Immature natural killer cell (primary cell): ENCODE data around the gene USP12. TPM values are rescaled to one million over a fixed set of nuclear protein-coding genes. Genes with fewer than 3 reads are reported as not detected.
A peak's percentile ranks its signal among the peaks of the same experiment; 100 is the strongest.
"Not testable (repeated sequence)": the region's sequence is repeated elsewhere in the genome, so short reads cannot be mapped to it uniquely, and the experiment has no call there.

ENCODE experiments used
- DNase-seq, 3 donors: peaks; one replicate each; pipeline ENCODE4 v3.0.0; 2022; ENCODE audit warnings: mixed read lengths in 1 of 3
- H3K27ac Mint-ChIP-seq, 6 donors: one replicate each; pipeline ENCODE4 v1.8.0; 2020; ENCODE audit warnings: mixed read lengths in 6 of 6, mild to moderate bottlenecking in 5 of 6, inconsistent platforms in 4 of 6, moderate library complexity in 3 of 6
- H3K27me3 Mint-ChIP-seq, 3 donors: one replicate each; pipeline ENCODE4 v1.8.0; 2020 to 2021; ENCODE audit warnings: low read depth in 3 of 3, mild to moderate bottlenecking in 3 of 3, mixed read lengths in 3 of 3, moderate library complexity in 3 of 3, inconsistent platforms in 1 of 3
- H3K36me3 Mint-ChIP-seq, 3 donors: one replicate each; pipeline ENCODE4 v1.8.0; 2020; ENCODE audit warnings: mixed read lengths in 3 of 3, inconsistent platforms in 2 of 3, mild to moderate bottlenecking in 2 of 3
- H3K4me1 Mint-ChIP-seq, 2 donors: one replicate each; pipeline ENCODE4 v1.8.0; 2020; ENCODE audit warnings: inconsistent platforms in 2 of 2, mild to moderate bottlenecking in 2 of 2, mixed read lengths in 2 of 2, moderate library complexity in 1 of 2
- H3K4me3 Mint-ChIP-seq, 5 donors: one replicate each; pipeline ENCODE4 v1.8.0; 2020; ENCODE audit warnings: mild to moderate bottlenecking in 5 of 5, mixed read lengths in 5 of 5, inconsistent platforms in 3 of 5, moderate library complexity in 3 of 5
- H3K9me3 Mint-ChIP-seq, 6 donors: one replicate each; pipeline ENCODE4 v1.8.0; 2020; ENCODE audit warnings: mild to moderate bottlenecking in 6 of 6, mixed read lengths in 6 of 6, inconsistent platforms in 4 of 6, moderate library complexity in 3 of 6
- polyA plus RNA-seq, 3 donors: library from polyadenylated mRNA; unstranded; fragments of 300-500 nt; fragmentation: Illumina TruSeq; gene quantifications; one replicate each; pipeline ENCODE4 v1.2.3, GENCODE V29; 2021

Gene USP12
- polyA plus RNA-seq, 3 donors from 2014 or later, result 11.2 to 12.7 (median 11.4) TPM

DNA sequence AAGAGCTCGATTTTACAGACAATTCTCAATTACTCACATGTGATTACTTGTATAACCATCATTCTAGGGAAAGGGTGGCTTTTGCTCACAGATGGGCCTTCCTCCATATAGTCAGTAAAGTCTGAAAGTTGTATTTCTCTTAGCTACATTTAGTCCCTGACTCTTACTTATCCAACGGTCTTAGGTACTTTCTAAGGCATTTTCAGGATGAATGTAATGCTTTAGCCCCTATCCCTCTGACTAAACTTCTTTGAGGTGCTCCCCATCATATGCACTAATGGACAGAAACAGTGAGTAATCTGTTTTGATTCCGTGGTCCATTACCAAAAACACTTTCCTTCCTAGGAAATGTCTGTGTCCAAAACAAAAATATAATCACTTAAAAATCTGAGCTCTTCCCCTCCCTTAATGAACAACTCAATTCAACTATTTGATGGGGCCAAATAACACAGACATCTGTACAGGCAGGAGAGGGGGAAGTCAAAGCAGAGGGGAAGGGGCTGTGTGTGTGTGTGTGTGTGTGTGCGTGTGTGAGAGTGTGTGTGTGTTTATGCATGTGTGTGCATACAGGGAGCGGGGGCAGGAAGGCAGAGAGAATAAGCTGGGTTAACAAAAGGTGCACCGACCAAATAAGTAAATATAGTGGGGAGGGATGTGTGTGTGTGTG lies 84.9 kb downstream of the USP12 start:
- peaks cover 0 to 3% (median 0%) of the 10 kb centered on the region in 3 donors for H3K27me3 Mint-ChIP-seq
- peaks cover 6 to 20% of the 10 kb centered on the region in 2 donors for H3K4me1 Mint-ChIP-seq
- H3K4me3 Mint-ChIP-seq, result no peak overlapping the region
- H3K27ac Mint-ChIP-seq, result no peak overlapping the region
- H3K36me3 Mint-ChIP-seq, result peaks cover under 1 to 23% (median 15%) of the 10 kb centered on the region in 3 donors
- no peaks in the 10 kb centered on the region for H3K9me3 Mint-ChIP-seq
- DNase-seq, result no peak

DNA sequence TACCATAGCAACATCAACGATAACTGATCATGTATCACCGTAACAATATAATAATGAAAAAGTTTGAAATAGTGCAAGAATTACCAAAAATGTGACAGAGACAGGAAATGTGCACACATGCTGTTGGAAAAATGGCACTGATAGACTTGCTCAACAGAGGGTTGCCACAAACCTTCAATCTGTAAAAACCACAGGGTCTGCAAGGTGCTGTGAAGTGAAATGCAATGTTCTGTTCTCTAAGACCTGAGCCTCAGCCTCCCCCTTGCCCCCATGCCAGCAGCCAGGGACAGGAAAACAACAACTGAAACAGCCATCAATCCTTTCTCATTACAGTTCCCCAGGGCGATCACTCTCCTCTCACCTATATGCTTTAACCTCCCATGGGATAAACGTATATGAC lies 88.4 kb downstream of the USP12 start:
- DNase-seq, result no peak
- H3K4me3 Mint-ChIP-seq, result no peak overlapping the region
- H3K36me3 Mint-ChIP-seq, result peaks cover 0 to 21% (median 18%) of the 10 kb centered on the region in 3 donors
- peak overlapping the region in 3 of 6 donors; percentile 50 to 64 (median 59) for H3K27ac Mint-ChIP-seq
- peaks cover 0 to 3% (median 0%) of the 10 kb centered on the region in 3 donors for H3K27me3 Mint-ChIP-seq
- H3K9me3 Mint-ChIP-seq, result no peaks in the 10 kb centered on the region
- peaks cover 25 to 41% of the 10 kb centered on the region in 2 donors for H3K4me1 Mint-ChIP-seq

DNA sequence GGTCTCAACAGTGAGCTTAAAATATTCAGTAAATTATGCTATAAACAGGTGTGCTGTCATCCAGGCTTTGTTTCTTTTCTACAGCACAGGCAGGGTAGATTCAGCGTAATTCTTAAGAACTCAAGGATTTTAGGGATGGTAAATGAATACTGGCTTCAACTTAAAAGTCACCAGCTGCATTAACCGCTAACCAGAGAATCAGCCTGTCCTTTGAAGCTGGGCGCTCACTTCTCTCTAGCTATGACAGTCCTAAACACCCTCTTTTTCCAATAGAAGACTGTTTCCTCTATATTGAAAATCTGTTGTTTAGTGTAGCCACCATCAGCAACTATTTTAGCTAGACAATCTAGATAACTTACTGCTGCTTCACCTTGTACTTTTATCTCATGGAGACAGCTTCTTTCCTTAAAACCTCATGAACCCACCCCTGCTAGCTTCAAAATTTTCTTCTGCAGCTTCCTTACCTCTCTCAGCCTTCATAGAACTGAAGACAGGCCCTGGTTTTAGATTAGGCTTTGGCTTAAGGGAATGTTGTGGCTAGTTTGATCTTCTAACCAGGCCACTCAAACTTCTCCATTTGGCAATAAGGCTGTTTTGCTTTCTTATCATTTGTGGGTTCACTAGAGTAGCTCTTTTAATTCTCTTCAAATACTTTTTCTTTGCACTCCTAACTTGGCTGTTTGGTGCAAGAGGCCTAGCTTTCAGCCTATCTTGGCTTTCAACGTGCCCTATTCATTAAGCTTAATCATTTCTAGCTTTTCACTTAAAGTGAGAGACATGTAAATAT lies 89.5 kb downstream of the USP12 start:
- H3K36me3 Mint-ChIP-seq, result peaks cover 0 to 12% (median 11%) of the 10 kb centered on the region in 3 donors
- no peak for DNase-seq
- H3K4me3 Mint-ChIP-seq, result no peak overlapping the region
- no peaks in the 10 kb centered on the region for H3K9me3 Mint-ChIP-seq
- peaks cover 25 to 41% of the 10 kb centered on the region in 2 donors for H3K4me1 Mint-ChIP-seq
- peaks cover 0 to 2% (median 0%) of the 10 kb centered on the region in 3 donors for H3K27me3 Mint-ChIP-seq
- H3K27ac Mint-ChIP-seq, result peak overlapping the region in 3 of 6 donors; percentile 14 to 40 (median 34)

DNA sequence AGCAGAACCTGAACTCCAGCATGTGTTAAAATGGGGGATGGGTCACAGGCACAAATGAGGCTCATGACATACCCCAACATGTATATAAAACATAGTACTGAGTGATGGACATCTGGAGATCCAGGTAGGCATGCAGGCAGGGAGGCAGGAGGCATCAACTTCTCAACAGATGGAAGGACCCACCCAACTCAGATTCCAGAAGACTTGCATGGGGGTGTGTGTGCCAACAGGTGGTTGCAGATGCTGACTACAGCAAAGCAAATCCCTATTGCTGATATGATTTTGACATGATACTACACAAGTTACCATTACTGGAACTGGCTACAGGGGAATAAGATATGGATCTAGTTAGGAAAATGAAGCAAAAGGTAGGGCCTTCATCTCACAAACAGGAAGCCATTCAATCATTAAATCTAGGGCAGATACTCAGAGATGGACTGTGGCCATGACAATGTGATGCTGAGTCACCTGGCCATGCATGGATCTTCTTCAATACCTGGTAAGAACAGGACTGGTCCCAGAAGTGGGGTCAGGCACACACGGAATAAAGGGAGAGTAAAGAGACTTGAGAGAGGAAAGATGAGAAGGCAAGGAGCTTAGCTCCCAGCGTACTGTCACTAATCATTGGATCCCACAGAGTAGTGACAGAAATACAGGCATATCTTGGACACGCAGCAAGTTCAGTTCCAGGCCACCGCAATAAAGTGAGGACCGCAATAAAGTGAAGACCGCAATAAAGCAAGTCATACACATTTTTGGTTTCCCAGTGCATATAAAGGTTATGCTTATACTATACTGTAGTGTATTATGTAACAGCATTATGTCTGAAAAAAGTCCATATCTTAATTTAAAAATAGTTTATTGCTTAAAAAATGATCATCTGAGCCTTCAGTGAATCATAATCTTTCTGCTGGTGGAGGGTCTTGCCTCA lies 91.3 kb downstream of the USP12 start:
- H3K4me1 Mint-ChIP-seq, result peaks cover 25 to 41% of the 10 kb centered on the region in 2 donors
- no peaks in the 10 kb centered on the region for H3K9me3 Mint-ChIP-seq
- H3K4me3 Mint-ChIP-seq, result no peak overlapping the region
- peak overlapping the region in 2 of 6 donors; percentile 44 to 48 for H3K27ac Mint-ChIP-seq
- H3K27me3 Mint-ChIP-seq, result peaks cover 0 to 1% (median 0%) of the 10 kb centered on the region in 3 donors
- peaks cover 0 to 6% (median 4%) of the 10 kb centered on the region in 3 donors for H3K36me3 Mint-ChIP-seq
- no peak for DNase-seq

DNA sequence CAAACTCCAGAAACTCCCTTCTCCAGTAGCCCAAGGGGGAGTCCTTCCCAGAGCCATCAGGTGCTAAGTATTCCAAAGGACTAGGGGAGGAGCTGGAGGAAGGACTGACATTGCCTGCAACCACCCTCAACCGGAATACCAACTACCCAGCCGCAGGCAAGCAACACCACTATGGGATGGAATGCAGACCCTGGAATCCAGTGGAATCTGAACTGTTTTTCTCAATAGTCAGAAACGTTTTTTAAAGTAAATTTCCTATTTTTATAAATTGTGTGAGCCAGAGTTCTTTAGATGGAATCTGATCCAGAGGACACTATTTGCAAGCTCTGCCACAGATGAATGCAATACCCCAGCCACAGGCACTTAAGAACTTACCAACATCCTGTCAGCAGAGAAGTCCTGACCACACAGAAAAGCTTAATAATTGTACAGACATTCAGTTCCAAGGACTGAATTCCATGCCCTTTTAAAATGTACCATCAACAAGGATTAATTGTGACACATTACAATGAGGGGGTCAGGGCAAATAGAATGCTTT lies 92.1 kb downstream of the USP12 start:
- H3K27ac Mint-ChIP-seq, result peak overlapping the region in 3 of 6 donors; percentile 4 to 48 (median 44)
- DNase-seq, result no peak
- peaks cover 6 to 10% (median 7%) of the 10 kb centered on the region in 3 donors for H3K36me3 Mint-ChIP-seq
- H3K4me1 Mint-ChIP-seq, result peaks cover 25 to 41% of the 10 kb centered on the region in 2 donors
- H3K9me3 Mint-ChIP-seq, result no peaks in the 10 kb centered on the region
- no peaks in the 10 kb centered on the region for H3K27me3 Mint-ChIP-seq
- no peak overlapping the region for H3K4me3 Mint-ChIP-seq

DNA sequence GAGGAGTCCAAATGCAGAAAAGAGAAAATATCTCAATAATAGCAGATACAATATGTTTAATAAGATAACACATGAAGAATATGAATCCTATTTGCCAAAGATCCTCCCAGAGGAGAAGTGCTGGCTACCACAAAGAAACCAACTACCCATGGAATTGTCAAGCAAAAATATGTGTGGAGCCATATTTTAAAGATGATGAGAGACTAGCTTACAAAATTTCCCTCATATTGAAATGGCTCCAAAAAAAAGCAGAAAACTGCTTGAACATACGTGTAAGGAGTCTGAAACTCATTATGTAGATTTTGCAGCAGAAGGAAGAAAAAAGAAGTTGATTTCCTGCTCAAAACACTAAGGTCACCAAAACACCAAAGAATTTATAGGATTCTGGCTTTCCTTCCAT lies 94.2 kb downstream of the USP12 start:
- Mint-ChIP-seq H3K4me1 (peaks cover 19 to 29% of the 10 kb centered on the region in 2 donors), H3K36me3 (peaks cover 19 to 29% (median 23%) of the 10 kb centered on the region in 3 donors), H3K27me3 (peaks cover 0 to 2% (median 0%) of the 10 kb centered on the region in 3 donors), H3K4me3 (no peak overlapping the region), H3K9me3 (no peaks in the 10 kb centered on the region), H3K27ac (no peak overlapping the region)
- no peak for DNase-seq

DNA sequence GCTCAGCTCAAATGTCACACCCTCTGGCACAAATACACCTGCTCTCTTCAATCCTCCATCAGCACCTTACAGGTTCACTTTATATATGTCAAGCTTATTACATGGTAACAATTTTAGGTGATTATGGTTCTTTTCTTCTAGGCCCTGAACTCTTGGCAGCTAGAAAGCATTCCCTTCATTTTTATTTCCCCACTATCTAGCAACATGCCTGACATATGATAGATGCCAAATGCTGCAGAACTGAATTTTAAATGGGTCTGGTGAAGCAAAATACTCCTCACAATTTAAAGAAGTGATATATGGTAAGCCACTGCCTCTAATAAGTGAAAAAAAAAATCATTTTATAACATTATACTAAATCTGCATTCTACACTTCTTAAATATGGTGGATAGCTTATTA lies 95.2 kb downstream of the USP12 start:
- peaks cover 0 to 2% (median 0%) of the 10 kb centered on the region in 3 donors for H3K27me3 Mint-ChIP-seq
- no peak overlapping the region for H3K4me3 Mint-ChIP-seq
- peaks cover 25 to 35% (median 25%) of the 10 kb centered on the region in 3 donors for H3K36me3 Mint-ChIP-seq
- H3K27ac Mint-ChIP-seq, result no peak overlapping the region
- peaks cover 19 to 26% of the 10 kb centered on the region in 2 donors for H3K4me1 Mint-ChIP-seq
- H3K9me3 Mint-ChIP-seq, result no peaks in the 10 kb centered on the region
- DNase-seq, result no peak

DNA sequence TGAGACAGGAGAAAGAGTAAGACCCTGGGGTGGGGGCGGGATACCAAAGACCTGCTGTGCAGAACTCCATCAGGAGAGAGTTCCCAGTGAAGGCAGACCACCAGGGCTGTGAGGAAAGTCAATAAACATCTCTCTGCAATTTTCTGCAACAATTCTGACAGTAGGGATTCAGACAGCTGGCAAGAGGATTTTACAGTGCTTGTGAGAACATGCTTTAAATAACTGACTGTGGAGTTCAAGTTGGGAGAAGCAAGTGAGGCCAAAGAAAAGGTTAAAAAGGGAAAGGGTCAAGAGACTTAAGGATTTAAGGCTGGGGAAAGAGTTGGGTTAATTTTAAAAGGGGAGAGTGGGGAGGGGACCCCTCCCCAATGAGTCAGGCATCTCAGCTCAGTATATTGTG lies 98.4 kb downstream of the USP12 start:
- Mint-ChIP-seq H3K27me3 (peaks cover 0 to 2% (median 0%) of the 10 kb centered on the region in 3 donors), H3K36me3 (peaks cover 26 to 46% (median 35%) of the 10 kb centered on the region in 3 donors)

DNA sequence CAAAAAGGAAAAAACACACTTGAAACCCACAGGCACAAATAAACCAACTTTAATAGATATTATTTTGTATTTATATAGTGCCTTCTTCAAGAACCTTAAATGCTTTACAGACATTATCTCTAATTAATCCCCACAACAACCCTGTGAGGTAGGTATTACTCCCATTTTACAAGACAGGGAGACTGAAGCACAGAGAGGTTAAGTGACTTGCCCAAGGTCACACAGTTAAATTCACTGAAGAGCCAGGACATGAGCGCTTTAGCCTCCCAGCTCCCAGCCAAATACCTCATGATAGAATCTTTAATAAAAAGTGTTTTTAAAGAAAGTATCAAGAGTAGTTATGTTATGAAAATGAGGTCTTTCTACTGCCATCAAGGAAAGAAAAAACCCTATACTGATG lies 105.5 kb downstream of the USP12 start:
- H3K27ac Mint-ChIP-seq, H3K9me3 Mint-ChIP-seq, DNase-seq, H3K27me3 Mint-ChIP-seq, H3K4me3 Mint-ChIP-seq, H3K4me1 Mint-ChIP-seq: not testable (repeated sequence)
- H3K36me3 Mint-ChIP-seq, result peaks cover 10 to 23% (median 17%) of the 10 kb centered on the region in 3 donors

More for the DNA sequence above, 98.4 kb downstream of the USP12 start:
- no peak overlapping the region for H3K4me3 Mint-ChIP-seq
- no peak for DNase-seq
- no peak overlapping the region for H3K27ac Mint-ChIP-seq
- H3K4me1 Mint-ChIP-seq, result peaks cover 0 to 5% of the 10 kb centered on the region in 2 donors
- H3K9me3 Mint-ChIP-seq, result no peaks in the 10 kb centered on the region

DNA sequence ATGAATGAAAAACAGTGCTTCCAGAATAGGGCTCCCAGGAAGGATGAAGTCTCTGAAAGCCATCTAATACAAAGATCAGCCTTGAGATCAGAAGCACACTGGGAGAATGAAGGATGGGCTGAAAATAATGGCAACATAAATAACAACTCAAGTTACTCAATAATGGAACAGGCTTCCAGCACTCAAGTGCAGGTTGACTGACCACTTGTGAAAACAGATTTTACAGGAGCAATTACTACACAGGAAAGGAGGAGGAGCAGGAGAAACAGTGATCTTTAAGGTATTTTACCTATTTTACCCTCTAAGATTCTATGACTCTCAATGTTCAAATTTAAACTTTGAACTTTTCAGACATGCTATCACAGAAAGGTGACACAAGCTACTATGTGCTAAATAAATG lies 106.0 kb downstream of the USP12 start:
- Mint-ChIP-seq H3K4me1 (no peaks in the 10 kb centered on the region), H3K27ac (no peak overlapping the region)

DNA sequence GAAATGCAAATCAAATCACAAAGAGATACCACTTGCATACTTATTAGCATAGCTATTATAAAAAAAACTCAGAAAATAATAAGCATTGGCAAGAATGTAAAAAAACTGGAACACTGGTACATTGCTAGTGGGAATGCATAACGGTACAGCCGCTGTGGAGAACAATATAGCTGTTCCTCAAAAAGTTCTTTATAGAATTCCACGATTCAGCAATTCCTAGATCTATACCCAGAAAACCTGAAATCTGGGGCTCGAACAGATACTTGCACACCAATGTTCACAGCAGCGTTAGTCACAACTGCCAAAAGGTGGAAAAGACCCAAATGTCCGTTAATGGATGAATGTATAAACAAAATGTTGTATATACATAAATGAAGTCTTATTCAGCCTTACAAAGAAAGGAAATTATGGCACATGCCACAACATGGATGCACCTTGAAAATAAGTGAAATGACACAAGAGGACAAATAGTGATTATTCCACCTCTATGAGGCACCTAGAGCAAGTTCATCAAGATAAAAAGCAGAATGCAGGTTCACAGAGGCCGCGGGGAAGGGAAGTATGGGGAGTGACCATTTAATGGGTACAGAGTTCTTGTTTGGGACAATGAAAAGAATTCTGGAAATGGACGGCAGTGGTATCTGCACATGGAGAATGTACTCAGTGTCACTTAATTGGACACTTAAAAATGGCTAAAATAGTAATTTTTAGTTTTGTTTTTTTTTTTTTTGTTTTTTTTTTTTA lies 107.2 kb downstream of the USP12 start:
- Mint-ChIP-seq H3K9me3 (peaks cover 0 to 2% (median 0%) of the 10 kb centered on the region in 6 donors), H3K27ac (peak overlapping the region in 1 of 6 donors; percentile 43), H3K4me1 (no peaks in the 10 kb centered on the region), H3K36me3 (peaks cover 4 to 15% (median 13%) of the 10 kb centered on the region in 3 donors), H3K27me3 (peaks cover 0 to 5% (median 0%) of the 10 kb centered on the region in 3 donors), H3K4me3 (no peak overlapping the region)
- DNase-seq, result no peak

More for the DNA sequence above, 106.0 kb downstream of the USP12 start:
- DNase-seq, result no peak
- Mint-ChIP-seq H3K9me3 (peaks cover 0 to 2% (median 0%) of the 10 kb centered on the region in 6 donors), H3K4me3 (no peak overlapping the region), H3K27me3 (peaks cover 0 to 4% (median 0%) of the 10 kb centered on the region in 3 donors), H3K36me3 (peaks cover 10 to 20% (median 17%) of the 10 kb centered on the region in 3 donors)

DNA sequence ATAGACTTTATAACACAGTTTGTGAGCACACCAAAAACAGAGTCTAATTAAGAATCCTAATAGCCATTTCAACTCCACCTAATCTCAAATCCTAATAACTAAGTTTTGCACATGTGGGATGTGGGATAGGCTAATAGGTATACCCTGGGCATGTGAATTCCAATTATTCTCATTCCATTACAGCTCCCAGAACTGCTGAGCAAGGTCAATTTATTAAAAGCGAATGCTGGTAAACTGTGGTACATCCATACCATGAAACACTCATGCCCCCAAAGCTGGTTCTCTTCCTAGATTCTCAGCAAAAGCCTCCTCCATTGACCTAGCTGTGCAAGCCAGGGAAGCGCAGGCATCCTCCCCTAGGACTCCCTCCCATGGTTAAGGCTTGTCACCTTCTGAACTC lies 113.8 kb downstream of the USP12 start:
- no peak for DNase-seq
- Mint-ChIP-seq H3K4me3 (no peak overlapping the region), H3K36me3 (peaks cover 0 to 7% (median 0%) of the 10 kb centered on the region in 3 donors), H3K9me3 (no peaks in the 10 kb centered on the region), H3K27ac (no peak overlapping the region), H3K27me3 (peaks cover 0 to 7% (median 4%) of the 10 kb centered on the region in 3 donors), H3K4me1 (peaks cover 0 to 2% of the 10 kb centered on the region in 2 donors)
